ENCODE results near the gene ZDHHC1. TPM values are rescaled to one million over a fixed set of nuclear protein-coding genes. Genes with fewer than 3 reads are reported as not detected.

Gene ZDHHC1
- total and polyA plus RNA-seq, 2 of the 13 experiments (the other 11 are each of a cell fraction or from before 2014, with no cell fraction given) = 0.51 to 1.1 TPM

DNA sequence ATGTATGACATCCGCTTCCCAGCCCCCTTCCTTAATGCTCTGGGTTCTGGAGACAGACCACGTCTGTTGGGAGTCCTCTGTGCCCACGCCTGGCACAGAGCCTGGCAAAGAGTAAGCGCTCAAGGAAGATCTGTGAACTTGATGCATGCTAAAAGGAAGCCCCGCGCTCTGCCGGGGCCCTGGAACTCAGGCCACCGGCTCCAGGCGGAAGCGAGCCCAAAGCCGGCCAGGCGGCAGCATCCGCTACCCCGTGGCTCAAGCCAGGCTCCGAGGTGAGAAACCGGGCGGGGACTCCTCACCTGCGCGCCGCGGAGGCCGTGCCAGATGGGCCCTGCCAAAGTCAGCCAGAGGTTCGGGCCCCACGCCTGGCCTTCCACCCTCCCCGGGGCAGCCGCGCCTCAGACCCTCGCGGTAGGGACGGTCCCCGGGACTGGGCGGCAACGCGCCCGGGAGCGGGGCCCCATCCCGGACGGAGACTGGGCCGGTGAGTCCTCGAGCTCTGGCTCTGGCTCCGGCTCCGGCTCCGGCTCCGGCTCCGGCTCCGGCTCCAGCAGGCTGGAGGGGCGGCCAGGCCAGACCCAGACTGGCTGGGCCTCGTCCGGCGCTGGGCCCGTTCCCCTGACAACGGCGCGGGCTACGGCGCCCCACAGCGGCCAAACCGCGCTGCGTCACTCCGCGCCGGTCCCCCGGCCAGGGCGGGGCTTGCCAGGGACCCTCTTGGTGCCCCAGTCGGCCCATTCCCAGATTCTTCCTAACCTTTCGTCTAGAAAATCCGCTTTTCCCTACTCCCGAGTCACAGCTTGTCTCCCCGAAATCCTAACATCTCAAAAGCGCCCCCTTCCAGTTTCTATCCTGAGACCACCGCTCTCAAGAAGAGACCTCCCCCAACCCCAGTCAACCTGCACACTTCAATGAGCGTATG, at the start of gene ZDHHC1 (continued):
- TF ChIP-seq TBL1XR1 (IDR thresholded peaks at IDR 0.05; ENCODE audit: borderline replicate concordance, low read length, partially characterized antibody) (no peak), NR2C2 (CRISPR knock-in tag; IDR thresholded peaks at IDR 0.05; ENCODE audit: borderline replicate concordance) (no peak), AGO1 (IDR thresholded peaks at IDR 0.05; ENCODE audit: low read depth, low read length, poor library complexity, severe bottlenecking) (peak; percentile 78), CENPX (CRISPR knock-in tag; IDR thresholded peaks at IDR 0.05) (no peak), ZNF460 (CRISPR knock-in tag; IDR thresholded peaks at IDR 0.05; ENCODE audit: borderline replicate concordance) (no peak), PHF8 (CRISPR knock-in tag; IDR thresholded peaks at IDR 0.05) (peak; percentile 86), U2AF1 (optimal IDR thresholded peaks at IDR 0.05; ENCODE audit: low read depth, low read length) (no peak), CBFB (CRISPR knock-in tag; IDR thresholded peaks at IDR 0.05) (peak; percentile 71), ZNF550 (CRISPR knock-in tag; IDR thresholded peaks at IDR 0.05; ENCODE audit: borderline replicate concordance) (no peak), GATA4 (IDR thresholded peaks at IDR 0.05; ENCODE audit: borderline replicate concordance, low read depth) (no peak), ZSCAN5A (CRISPR knock-in tag; IDR thresholded peaks at IDR 0.05; ENCODE audit: borderline replicate concordance) (0 out of 2 replicates have a peak, but pooled peaks have one; percentile 36), SMAD9 (CRISPR knock-in tag; IDR thresholded peaks at IDR 0.05) (no peak), PAX8 (CRISPR knock-in tag; IDR thresholded peaks at IDR 0.05; ENCODE audit: borderline replicate concordance) (no peak), ZNF318 (CRISPR knock-in tag; IDR thresholded peaks at IDR 0.05) (no peak), SIN3A (IDR thresholded peaks at IDR 0.05; ENCODE audit: borderline replicate concordance, low read depth, low read length) (peak; percentile 52; the same call in 1 of the 2 replicates), ATF3 (CRISPR knock-in tag; IDR thresholded peaks at IDR 0.05) (no peak)
- TF ChIP-seq, protein P1, sequence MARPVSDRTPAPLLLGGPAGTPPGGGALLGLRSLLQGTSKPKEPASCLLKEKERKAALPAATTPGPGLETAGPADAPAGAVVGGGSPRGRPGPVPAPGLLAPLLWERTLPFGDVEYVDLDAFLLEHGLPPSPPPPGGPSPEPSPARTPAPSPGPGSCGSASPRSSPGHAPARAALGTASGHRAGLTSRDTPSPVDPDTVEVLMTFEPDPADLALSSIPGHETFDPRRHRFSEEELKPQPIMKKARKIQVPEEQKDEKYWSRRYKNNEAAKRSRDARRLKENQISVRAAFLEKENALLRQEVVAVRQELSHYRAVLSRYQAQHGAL (CRISPR knock-in tag; IDR thresholded peaks at IDR 0.05; ENCODE audit: not compliant biosample characterization) = peak; percentile 84

Data from HepG2 (cell line).